Measurements from ENCODE around the gene LAMTOR1.

GRCh38 chr11:72069787-72070251 is 33.3 kb downstream of the LAMTOR1 start:
- TF ChIP-seq POLR2A (IDR thresholded peaks at IDR 0.05) (peak; percentile 11 to 28), CTCF (IDR thresholded peaks at IDR 0.05) (no peak), EP300 (IDR thresholded peaks at IDR 0.05) (peak in 1 of 2 donors; percentile 67)
